Esophagus squamous epithelium (tissue), 4 donors: ENCODE data around the gene KLHL5.

ENCODE experiments used
- CTCF ChIP-seq, 6 experiments: fragments of 450-650 bp in 4 of 6; fragments of 200-600 bp in 2 of 6; sonication (generic) in 2 of 6; IDR thresholded peaks; one replicate each; pipeline ENCODE4 v1.5.1; 2016 to 2019; ENCODE audit warnings: antibody characterized with exemption in 6 of 6, mild to moderate bottlenecking in 4 of 6, moderate library complexity in 4 of 6
- POLR2A ChIP-seq, 4 donors: fragments of 450-650 bp; IDR thresholded peaks; one replicate each; pipeline ENCODE4 v1.6.1; 2017; ENCODE audit warnings: antibody characterized with exemption in 4 of 4, mild to moderate bottlenecking in 4 of 4, moderate library complexity in 3 of 4

GRCh38 chr4:39043861-39044363, 18.1 kb upstream of the KLHL5 start:
- TF ChIP-seq CTCF (IDR thresholded peaks at IDR 0.05) (no peak), POLR2A (IDR thresholded peaks at IDR 0.05) (no peak)
